GM21360 (cell line): ENCODE data around the gene CA6.
"Not testable (repeated sequence)": the region's sequence is repeated elsewhere in the genome, so short reads cannot be mapped to it uniquely, and the experiment has no call there.

Experiments
- ATAC-seq: cut with Tn5 transposase; IDR thresholded peaks from one replicate; pipeline ENCODE4 v1.9.1; 2021; ENCODE audit warnings: mild to moderate bottlenecking, moderate library complexity; ENCODE audit not compliant: unreplicated experiment

The CA6 gene

GRCh38 chr1:9004031-9004699 lies 58.5 kb downstream of the CA6 start:
- no peak for ATAC-seq

DNA sequence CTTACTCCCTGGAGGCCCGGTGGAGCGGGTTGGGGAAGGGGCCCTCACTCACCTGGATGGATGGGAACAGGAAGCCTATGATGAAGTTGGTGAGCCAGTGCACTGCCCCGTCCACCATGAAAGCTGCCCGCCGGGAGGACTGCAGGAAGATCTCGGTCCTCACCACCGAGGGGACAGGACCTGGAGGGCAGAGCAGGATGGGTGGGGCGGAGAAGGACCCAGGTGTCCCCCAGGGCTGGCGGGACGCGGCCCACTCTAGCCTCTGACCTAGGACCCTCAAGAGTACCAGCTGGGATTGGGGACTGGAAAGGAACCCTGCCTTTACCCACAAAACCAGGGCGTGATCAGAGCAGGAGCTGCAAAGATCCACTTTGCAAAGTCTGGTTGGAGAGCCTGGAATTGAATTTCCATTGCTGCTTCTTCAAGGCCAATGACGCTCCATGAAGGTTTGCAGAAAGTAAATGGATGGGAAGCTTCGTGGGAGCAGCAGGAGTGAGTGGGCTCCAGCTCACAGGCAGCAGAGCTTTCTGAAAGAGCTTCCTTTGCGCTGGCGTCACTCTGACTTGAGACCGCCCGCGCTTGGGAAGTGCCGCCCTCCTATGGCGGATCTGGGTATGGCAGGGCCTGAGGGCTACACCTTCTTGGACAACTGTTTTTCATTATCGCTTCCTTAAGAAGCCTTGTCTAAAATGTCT lies 59.2 kb downstream of the CA6 start:
- no peak for ATAC-seq

GRCh38 chr1:9005395-9005708 lies 59.7 kb downstream of the CA6 start:
- ATAC-seq: no peak

DNA sequence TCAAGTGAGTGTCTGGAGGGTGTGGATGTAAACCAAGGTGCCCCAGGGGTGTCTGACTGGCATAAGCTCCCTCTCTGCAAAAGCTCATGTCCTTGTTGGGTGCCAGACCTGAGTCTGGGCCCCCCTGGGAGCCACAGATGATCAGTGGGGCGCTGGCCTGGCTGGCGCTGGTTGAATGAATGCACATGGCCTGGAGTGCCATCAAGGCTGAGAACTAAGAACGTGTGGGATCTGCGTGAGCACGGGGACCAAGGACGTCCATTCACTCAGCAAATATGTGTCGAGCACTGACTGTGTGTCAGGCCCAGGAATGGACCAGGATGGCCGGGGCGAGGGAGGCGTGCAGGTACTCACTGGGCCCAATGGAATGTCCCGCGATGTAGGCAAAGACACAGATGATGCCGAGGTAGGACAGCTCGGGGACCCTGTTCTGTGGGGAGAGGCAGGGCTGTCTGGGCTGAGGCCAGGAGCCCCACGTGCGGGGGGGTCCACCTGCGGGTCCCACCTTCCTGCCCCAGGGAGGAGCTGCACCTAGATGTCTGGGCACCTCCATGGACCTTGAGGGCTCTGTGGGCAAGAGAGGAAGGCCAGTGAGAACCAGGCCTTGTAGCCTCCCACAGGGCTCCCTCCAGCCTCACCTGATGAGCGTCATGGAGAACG lies 61.4 kb downstream of the CA6 start:
- no peak for ATAC-seq

- no peak for ATAC-seq
Measured at GRCh38 chr1:9008236-9008635, 62.6 kb downstream of the CA6 start.

- ATAC-seq: no peak
Measured at GRCh38 chr1:9009438-9010370, 64.0 kb downstream of the CA6 start.

DNA sequence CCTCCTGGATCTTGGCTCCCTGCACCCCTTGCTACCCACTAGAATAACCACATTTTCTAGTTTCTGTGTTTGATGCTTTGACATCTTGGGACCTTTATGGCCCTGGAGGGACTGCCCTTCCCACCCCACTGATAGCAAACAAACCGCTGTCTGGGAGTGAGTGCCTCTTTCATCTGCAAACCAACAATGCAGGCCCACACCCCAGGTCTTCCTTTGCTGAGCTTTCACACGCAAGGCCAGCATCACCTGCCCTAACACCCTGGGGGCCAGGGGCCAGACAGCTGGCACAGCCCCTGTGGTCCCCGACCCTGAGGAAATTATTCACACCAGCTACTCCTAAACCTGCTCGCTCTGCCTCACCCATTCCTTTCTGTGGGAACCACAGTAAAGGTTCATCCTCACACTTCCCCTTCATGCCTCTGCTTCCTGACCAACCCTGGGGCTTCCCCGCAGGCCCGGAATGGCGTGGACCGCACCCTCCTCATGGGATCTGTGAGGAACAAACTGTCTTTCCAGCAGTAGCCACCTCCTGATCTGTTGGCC lies 65.2 kb downstream of the CA6 start:
- ATAC-seq: no peak

DNA sequence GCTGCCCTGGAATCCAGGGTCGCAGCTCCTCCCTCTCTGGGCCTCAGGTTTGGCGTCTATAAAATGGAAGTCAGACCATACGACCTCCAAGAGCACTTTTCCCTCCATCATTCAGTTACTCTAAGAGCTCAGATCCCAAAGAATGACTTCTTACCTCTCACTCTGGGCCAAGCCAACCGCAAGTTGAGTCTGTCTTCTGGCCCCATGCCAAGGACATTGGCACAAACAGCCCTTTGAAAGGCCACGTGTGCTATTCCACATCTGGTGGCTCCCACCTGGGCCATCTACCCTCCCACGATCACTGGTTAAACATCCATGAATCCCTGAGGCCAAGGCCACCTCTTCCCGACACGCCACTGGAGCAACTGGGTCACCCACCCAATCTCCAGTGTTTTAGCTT lies 68.2 kb downstream of the CA6 start:
- no peak for ATAC-seq

DNA sequence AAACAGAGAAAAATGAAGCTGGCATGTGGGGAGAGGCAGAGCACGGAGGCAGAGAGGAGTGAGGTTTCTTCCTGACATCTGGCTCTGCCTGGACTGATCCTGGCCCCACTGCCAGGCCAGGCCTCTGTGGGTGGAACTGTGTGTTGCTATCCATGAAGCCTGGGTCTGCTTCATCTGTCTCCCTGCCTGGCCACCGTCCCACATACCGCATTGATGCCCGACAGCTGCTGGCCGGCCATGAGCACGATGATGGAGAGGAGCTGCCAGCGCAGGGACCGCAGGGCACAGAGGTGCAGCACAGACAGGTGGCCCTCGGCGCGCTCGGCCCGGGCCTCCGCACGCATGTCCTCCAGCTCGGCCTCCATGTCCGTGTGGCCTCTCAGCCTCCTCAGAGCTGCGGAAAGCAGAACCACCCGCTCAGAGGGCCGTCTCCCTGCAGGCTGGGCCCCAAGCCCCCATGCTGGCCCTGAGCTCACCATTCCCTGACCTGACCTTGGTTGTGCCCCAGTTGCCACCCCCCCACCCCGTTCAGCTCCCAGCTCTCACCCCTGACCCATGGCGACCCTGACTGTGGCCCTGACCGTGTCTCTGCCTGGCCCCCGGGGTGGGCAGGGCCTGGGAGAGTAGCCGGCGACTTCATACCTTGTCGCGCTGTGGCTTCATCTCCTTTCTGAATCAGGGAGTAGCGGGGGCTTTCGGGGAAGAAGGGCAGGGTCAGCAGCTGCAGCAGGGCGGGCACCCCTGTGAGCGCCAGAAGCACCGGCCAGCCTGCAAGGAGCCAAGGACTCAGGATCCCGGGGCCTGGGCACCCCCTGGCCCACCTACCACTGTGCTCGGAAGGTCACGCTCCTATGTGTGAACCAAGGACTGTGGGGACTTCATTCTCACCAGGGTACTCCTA lies 69.1 kb downstream of the CA6 start:
- no peak for ATAC-seq

- no peak for ATAC-seq
Measured at GRCh38 chr1:9016455-9016854, 70.8 kb downstream of the CA6 start.

GRCh38 chr1:9018333-9018732 lies 72.7 kb downstream of the CA6 start:
- ATAC-seq: no peak

DNA sequence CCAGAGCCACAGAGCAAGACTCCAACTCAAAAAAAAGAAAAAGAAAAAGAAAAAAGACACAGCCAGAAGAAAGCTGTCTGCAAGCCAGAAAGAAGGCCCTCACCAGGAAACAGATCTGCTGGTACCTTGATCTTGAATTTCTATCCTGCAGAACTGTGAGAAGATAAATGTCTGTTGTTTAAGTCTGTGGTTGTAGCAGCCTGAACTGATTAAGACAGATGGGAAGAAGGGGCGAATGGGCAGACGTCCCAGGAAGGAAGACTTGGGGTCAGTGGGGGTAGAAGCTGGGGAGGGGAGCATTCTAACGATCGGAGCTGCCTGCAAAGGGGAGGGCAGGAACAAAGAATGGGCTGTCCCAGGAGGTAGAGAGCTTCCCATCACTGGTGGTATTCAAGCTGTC lies 74.2 kb downstream of the CA6 start:
- ATAC-seq: no peak

DNA sequence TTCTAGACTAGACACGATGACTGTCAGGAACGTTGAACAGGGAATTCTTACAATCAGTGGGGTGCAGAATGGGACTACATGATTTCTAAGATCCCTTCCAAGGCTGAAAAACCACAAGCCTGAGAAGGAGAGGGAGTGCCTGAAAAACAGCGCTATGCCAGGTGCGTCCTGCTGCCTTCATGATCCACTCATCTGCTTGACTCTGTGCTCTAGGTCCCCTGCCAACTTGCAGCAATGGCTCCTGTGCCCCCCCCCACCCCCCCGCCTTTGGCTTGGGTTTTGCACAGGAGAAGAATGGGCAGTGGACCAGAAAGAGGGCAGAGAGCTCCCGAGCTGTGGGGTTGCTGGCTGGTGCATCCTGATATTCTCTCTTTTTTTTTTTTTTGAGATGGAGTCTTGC lies 74.6 kb downstream of the CA6 start:
- no peak for ATAC-seq

GRCh38 chr1:9022026-9022738 lies 76.5 kb downstream of the CA6 start:
- not testable (repeated sequence) for ATAC-seq

GRCh38 chr1:9022773-9023172 lies 77.1 kb downstream of the CA6 start:
- ATAC-seq: no peak
